Measurements from ENCODE around the gene TBC1D17. TPM values are rescaled to one million over a fixed set of nuclear protein-coding genes. Genes with fewer than 3 reads are reported as not detected.

The TBC1D17 gene
- total RNA-seq, 4 donors from 2014 or later = 48.7 to 84.3 (median 66.4) TPM

DNA sequence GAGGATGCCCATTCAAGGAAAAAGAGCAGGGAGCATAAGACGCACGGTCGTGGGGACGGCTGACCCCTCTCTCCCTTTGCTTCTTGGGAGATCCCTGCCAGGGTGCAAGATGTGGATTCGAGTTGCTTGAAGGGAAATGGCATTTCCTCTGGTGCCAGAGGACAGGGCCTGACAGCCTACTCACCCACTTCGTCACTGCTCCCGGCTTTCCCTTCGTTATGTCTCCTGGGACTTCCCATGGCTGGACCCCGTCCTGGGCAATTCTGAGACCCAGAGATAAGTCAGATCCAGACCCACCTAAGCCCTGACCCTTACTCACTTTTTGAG is 1.2 kb downstream of the TBC1D17 start:
- DNase-seq = no peak
- intact Hi-C loops (cut with DNase I; ENCODE audit: low total_unique reads) (loop anchor here (5.0 to 10.0 kb wide), 4 partner anchors 324 to 1244 kb away; partner anchors contain the start of genes DBP, MYH14 and RPS11), in situ Hi-C loops (cut with MboI; ENCODE audit: low sequenced_read_pairs in 4 of 4) (loop anchor here in 2 of 4 donors (10.0 kb wide), 1 partner anchor 64 kb away; the partner anchor contains the start of genes FUZ (in 2 of the 2) and MED25 (in 2 of the 2))
- ATAC-seq = no peak
- Histone ChIP-seq H3K4me1 (peaks cover 30 to 35% of the 10 kb centered on the region in 2 donors), H3K9me3 (no peaks in the 10 kb centered on the region), H3K36me3 (peaks cover 10 to 61% of the 10 kb centered on the region in 2 donors), H3K27me3 (no peaks in the 10 kb centered on the region), H3K4me3 (peak overlapping the region in 3 of 4 donors; percentile 92 to 95 (median 92)), H3K27ac (peak overlapping the region; percentile 90 to 100 (median 99))
- no peak for TF ChIP-seq POLR2A (IDR thresholded peaks at IDR 0.05)
- TF ChIP-seq, protein P1, sequence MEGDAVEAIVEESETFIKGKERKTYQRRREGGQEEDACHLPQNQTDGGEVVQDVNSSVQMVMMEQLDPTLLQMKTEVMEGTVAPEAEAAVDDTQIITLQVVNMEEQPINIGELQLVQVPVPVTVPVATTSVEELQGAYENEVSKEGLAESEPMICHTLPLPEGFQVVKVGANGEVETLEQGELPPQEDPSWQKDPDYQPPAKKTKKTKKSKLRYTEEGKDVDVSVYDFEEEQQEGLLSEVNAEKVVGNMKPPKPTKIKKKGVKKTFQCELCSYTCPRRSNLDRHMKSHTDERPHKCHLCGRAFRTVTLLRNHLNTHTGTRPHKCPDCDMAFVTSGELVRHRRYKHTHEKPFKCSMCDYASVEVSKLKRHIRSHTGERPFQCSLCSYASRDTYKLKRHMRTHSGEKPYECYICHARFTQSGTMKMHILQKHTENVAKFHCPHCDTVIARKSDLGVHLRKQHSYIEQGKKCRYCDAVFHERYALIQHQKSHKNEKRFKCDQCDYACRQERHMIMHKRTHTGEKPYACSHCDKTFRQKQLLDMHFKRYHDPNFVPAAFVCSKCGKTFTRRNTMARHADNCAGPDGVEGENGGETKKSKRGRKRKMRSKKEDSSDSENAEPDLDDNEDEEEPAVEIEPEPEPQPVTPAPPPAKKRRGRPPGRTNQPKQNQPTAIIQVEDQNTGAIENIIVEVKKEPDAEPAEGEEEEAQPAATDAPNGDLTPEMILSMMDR (IDR thresholded peaks at IDR 0.05 in 4 of 5, conservative IDR thresholded peaks at IDR 0.05 in 1 of 5) = no peak

DNA sequence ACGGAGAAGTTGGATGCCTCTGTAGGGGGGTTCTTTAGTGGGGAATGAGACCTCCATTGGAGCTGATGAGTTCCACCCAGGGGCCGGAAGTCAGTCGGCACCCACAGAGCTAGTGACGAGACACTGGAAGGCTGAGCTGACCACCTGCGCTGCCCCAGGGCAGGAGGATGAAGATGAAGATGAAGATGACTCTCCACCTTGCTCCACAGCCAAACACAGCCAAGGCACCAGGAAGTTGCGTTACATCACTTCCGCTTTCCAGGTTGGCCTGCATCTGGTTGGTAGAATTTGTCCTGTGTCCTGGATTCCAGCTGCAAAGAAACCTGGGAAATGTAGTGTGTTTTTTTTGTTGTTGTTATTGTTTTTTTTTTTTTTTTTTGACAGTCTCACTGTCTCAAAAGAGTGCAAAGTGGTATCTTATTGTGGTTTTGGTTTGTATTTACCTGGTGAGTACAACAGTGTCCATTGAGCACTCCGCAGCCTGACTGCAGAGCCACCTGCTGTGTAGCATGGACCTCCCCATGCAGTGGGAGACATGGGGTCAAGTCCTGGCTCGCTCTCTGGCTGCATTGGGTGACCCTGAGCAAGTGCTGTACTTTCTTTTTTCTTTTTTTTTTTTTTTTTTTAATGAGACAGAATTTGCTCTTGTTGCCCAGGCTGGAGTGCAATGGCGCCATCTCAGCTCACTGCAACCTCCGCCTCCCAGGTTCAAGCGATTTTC is 1.9 kb downstream of the TBC1D17 start:
- peak overlapping the region in 3 of 4 donors; percentile 90 to 100 (median 99) for H3K27ac ChIP-seq
- H3K27me3 ChIP-seq = no peaks in the 10 kb centered on the region
- peaks cover 23 to 29% of the 10 kb centered on the region in 2 donors for H3K4me1 ChIP-seq
- peaks cover 14 to 64% of the 10 kb centered on the region in 2 donors for H3K36me3 ChIP-seq
- ATAC-seq = no peak
- H3K9me3 ChIP-seq = no peaks in the 10 kb centered on the region
- H3K4me3 ChIP-seq = no peak overlapping the region
- intact Hi-C loops (cut with DNase I; ENCODE audit: low total_unique reads) (loop anchor here (5.0 to 10.0 kb wide), 4 partner anchors 323 to 1245 kb away; partner anchors contain the start of genes DBP, MYH14 and RPS11), in situ Hi-C loops (cut with MboI; ENCODE audit: low sequenced_read_pairs in 4 of 4) (loop anchor here in 2 of 4 donors (10.0 kb wide), 1 partner anchor 65 kb away; the partner anchor contains the start of genes FUZ (in 2 of the 2) and MED25 (in 2 of the 2))
- DNase-seq = peak in 1 of 2 donors; percentile 15
- no peak for TF ChIP-seq POLR2A (IDR thresholded peaks at IDR 0.05)
- TF ChIP-seq, protein P1 (IDR thresholded peaks at IDR 0.05 in 4 of 5, conservative IDR thresholded peaks at IDR 0.05 in 1 of 5) = no peak

DNA sequence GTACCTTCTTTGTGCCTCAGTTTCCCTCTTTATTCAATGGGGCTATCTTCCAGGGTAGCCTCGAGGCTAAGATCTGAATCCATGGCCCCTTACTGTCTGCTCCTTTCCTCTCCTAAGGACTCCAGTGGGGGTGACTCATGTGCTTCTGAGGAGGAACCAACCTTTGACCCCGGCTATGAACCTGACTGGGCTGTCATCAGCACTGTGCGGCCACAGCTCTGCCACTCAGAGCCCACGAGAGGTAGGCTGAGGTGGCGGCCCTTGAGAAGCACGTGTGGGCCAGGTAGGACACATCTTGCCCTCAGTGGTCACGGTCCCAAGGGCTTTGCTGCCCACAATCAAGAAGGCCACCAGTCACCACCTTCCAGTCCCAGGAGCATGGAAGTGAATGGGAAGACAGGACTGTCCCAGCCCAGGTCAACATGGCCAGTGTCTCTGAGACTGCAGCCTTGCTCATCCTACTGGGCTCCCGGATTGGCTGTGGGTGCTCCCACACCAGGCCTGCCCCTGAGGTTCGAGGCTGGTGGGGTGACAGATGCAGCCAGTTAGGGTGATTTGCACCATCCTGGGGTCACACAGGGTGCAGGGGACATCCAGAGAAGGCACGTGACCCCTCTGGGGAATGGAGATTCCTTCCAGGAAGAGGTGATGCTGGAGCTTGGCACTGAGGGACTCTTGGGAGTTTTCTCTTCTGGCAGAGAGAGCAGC is 2.8 kb downstream of the TBC1D17 start:
- no peak for TF ChIP-seq POLR2A (IDR thresholded peaks at IDR 0.05)
- TF ChIP-seq, protein P1 (IDR thresholded peaks at IDR 0.05 in 4 of 5, conservative IDR thresholded peaks at IDR 0.05 in 1 of 5) = no peak
- peaks cover 14 to 69% of the 10 kb centered on the region in 2 donors for H3K36me3 ChIP-seq

DNA sequence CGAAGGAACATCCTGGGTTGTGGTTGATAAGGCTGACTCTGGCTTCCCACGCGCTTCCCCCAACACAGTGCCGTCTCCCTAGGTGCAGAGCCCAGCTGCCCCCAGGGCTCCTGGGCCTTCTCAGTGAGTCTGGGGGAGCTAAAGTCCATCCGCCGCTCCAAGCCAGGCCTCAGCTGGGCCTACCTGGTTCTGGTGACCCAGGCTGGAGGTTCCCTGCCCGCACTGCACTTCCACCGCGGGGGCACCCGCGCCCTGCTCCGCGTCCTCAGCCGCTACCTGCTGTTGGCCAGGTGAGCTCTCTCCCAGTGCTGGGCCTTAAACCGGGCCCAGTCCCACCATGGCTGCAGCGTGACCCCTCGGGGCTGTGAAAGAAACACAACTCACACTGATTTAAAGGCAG is 3.7 kb downstream of the TBC1D17 start:
- Histone ChIP-seq H3K36me3 (peaks cover 14 to 77% of the 10 kb centered on the region in 2 donors), H3K27ac (no peak overlapping the region), H3K9me3 (no peaks in the 10 kb centered on the region), H3K4me1 (peaks cover 7 to 16% of the 10 kb centered on the region in 2 donors), H3K27me3 (no peaks in the 10 kb centered on the region), H3K4me3 (no peak overlapping the region)
- ATAC-seq (no peak), DNase-seq (no peak)
- no peak for TF ChIP-seq POLR2A (IDR thresholded peaks at IDR 0.05)
- TF ChIP-seq, protein P1 (IDR thresholded peaks at IDR 0.05 in 4 of 5, conservative IDR thresholded peaks at IDR 0.05 in 1 of 5) = no peak
- in situ Hi-C loops (cut with MboI; ENCODE audit: low sequenced_read_pairs in 4 of 4) (no loop called here), intact Hi-C loops (cut with DNase I; ENCODE audit: low total_unique reads) (no loop called here)

More for the DNA sequence above, 2.8 kb downstream of the TBC1D17 start:
- H3K4me1 ChIP-seq = peaks cover 14 to 20% of the 10 kb centered on the region in 2 donors
- H3K27me3 ChIP-seq = no peaks in the 10 kb centered on the region
- intact Hi-C loops (cut with DNase I; ENCODE audit: low total_unique reads) = no loop called here
- DNase-seq = no peak
- H3K4me3 ChIP-seq = no peak overlapping the region
- no peak overlapping the region for H3K27ac ChIP-seq
- no peaks in the 10 kb centered on the region for H3K9me3 ChIP-seq
- no peak for ATAC-seq
- in situ Hi-C loops (cut with MboI; ENCODE audit: low sequenced_read_pairs in 4 of 4) = no loop called here
